ENCODE data around the gene CHRNA10.
A peak's percentile ranks its signal among the peaks of the same experiment; 100 is the strongest.
"Not testable (repeated sequence)": the region's sequence is repeated elsewhere in the genome, so short reads cannot be mapped to it uniquely, and the experiment has no call there.

Gene CHRNA10

GRCh38 chr11:3664032-3664630, 7.1 kb downstream of the CHRNA10 start:
- DNase-seq, result no peak

- DNase-seq, result no peak
Observed at GRCh38 chr11:3662856-3663255, 8.3 kb downstream of the CHRNA10 start.

DNA sequence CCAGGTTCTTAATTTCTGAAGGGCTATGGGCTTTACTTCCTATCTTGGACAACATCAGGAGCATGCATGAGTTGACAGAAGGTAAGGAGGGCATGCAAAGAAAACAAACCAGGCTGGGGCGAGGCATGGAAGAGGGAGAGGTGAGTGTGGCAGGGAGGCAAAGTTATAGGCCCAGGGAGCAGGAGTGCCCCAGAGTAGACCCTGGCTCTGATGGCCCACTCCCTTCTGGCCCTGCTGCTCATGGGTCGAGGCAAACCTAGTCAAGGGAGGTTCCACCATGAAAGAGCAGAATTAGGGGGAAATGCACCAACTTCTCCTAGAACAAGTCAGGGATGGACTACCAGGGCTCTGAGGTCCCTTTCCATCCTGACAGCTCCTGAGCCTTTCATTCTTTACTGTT, 10.2 kb downstream of the CHRNA10 start:
- no peak for DNase-seq

GRCh38 chr11:3659595-3660515, 11.3 kb downstream of the CHRNA10 start:
- no peak for DNase-seq

DNA sequence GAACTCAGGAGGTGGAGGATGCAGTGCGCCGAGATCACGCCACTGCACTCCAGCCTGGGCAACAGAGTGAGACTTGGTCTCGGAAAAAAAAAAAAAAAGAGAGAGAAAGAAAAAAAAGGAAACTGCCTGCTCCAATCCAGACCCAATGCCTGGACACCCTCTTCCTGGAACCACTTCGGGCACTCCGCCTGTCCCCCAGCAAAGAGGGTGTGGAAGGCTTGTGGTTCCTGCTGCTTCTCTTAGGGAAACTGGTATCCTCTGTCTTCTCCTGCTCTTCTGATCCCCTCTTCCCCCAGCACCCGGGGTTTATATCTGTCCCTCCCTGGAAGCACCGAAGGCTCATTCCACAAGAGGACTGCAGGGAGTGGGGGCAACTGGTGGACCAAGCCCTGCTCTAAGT, 12.9 kb downstream of the CHRNA10 start:
- no peak for DNase-seq

GRCh38 chr11:3657331-3657730, 13.9 kb downstream of the CHRNA10 start:
- not testable (repeated sequence) for DNase-seq

- no peak for DNase-seq
Observed at GRCh38 chr11:3655547-3655946, 15.6 kb downstream of the CHRNA10 start.

GRCh38 chr11:3652514-3652913, 18.7 kb downstream of the CHRNA10 start:
- not testable (repeated sequence) for DNase-seq

- DNase-seq, result not testable (repeated sequence)
Observed at GRCh38 chr11:3649374-3649773, 21.8 kb downstream of the CHRNA10 start.

DNA sequence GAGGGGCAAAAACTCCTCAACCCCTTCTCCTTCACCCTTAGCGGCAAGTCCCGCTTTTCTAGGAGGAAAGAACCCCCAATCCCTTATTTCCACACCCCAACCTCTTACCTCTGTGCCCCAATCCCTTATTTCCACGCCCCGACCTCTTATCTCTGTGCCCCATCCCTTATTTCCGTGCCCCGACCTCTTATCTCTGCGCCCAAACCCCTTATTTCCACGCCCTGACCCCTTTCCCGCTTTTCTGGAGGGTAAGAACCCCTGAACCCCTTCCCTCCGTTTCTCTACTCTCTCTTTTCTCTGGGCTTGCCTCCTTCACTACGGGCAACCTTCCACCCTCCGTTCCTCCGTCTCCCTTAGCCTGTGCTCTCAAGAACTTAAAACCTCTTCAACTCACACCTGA, 22.3 kb downstream of the CHRNA10 start:
- not testable (repeated sequence) for DNase-seq

- no peak for DNase-seq
Observed at GRCh38 chr11:3645552-3645951, 25.6 kb downstream of the CHRNA10 start.

GRCh38 chr11:3644817-3645235, 26.4 kb downstream of the CHRNA10 start, which contains the start of gene ART1:
ART1 (plus strand) TSS chr11:3645128; CDS start chr11:3659214, 14,086 bp downstream.
- peak; percentile 66 for DNase-seq

DNA sequence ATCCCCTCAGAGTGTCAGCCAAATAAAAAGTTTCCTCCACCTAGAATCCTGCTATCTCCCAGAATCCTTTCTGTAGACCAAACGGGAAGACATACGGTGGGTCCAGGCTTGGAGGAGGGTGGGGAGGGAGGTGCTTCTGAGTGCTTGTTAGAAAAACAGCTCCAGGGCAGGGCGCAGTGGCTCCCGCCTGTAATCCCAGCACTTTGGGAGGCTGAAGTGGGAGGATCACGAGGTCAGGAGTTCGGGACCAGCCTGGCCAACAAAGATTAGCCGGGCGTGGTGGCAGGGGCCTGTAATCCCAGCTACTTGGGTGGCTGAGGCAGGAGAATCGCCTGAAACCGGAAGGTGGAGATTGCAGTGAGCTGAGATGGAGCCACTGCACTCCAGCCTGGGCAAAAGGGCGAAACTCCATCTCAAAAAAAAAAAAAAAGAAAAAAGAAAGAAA, 28.1 kb downstream of the CHRNA10 start:
- DNase-seq, result peak; percentile 21

DNA sequence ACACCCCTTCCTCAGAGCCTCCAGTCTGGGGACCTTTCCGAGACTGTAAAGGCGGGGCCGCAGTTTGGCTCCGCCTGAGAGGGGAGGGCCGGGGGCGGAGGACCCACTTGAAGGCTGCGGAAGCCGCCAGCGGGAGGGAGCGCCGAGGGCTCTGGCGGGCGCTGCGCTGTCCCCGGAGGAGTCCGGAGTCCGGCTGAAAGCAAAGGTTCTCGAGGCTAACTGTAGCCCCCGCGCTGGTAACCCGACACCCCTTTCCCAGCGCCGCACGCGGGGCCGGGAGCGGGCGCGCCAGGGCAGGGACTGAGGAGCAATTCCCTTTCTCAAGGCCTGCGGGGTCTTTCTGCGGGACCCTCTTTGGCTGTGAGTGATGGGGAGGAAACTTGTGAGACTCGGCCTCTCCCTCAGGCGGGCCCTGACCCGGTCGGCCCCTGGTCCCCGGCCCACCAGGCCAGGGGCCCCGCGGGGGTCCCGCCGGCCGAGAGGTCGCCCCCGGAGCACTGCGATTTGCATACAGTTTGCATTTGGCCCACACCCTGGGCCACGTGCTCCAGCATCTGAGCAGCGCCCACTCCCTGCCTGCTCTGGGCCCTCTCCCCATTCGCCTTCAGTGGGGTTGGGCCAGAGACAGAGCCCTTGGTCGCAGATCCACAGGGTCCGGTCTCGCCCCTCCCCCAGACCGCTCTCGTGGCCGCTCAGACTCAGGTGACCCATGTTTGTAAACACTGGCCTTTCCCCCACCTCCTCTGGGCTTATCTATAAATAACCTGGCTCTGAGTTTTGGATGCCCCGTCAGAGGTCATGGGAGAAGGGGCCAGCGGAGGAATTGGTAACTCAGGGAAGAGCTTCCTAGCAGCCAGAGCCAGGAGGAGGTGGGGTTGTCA, 28.9 kb downstream of the CHRNA10 start:
- peak; percentile 60 for DNase-seq

GRCh38 chr11:3641701-3642070, 29.5 kb downstream of the CHRNA10 start, which contains the start of gene ART5:
ART5 (minus strand) TSS chr11:3641992; CDS start chr11:3641862, 130 bp downstream.
- DNase-seq, result no peak

DNA sequence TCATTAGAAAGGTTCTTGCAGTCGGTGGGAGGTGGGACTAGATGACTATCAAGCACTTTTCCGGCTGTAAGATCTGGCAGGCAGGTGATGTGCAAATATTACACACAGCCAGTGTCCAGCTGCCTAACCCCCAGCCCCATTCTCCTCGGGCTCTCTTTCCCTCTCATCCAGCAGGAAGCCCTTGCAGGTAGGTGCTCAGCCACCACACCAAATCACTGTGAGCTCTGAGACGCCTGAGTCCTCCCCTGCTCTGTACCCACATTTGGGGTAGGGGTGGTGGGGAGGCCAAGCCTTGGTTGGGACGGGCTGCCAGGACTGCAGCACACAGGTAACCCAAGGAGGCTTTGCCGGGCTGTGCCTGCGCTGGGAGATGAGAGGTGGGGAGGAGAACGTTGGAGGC, 30.0 kb downstream of the CHRNA10 start:
- no peak for DNase-seq

GRCh38 chr11:3639841-3640240, 31.3 kb downstream of the CHRNA10 start:
- DNase-seq, result no peak

- no peak for DNase-seq
Observed at GRCh38 chr11:3638513-3638912, 32.7 kb downstream of the CHRNA10 start.

DNA sequence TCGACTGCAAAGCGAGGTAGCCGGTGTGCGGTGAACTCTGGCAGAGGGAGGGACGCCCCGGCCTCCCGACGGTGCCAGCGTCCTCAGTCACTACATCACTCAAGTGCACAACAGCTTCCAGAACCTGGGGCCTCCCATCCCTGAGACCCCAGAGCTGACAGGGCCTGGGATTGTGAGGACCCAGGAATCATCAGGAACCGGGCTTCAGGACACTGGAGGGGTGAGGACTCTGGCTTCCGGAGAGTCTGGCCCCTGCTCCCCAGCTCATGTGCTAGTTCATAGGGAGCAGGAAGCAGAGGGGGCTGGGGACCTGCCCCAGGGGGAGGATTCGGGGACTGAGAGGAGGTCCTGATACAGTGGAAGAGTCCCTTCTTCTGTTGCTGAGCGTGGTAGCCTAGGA, 34.0 kb downstream of the CHRNA10 start:
- DNase-seq, result no peak

GRCh38 chr11:3635641-3636375, 35.4 kb downstream of the CHRNA10 start:
- no peak for DNase-seq

DNA sequence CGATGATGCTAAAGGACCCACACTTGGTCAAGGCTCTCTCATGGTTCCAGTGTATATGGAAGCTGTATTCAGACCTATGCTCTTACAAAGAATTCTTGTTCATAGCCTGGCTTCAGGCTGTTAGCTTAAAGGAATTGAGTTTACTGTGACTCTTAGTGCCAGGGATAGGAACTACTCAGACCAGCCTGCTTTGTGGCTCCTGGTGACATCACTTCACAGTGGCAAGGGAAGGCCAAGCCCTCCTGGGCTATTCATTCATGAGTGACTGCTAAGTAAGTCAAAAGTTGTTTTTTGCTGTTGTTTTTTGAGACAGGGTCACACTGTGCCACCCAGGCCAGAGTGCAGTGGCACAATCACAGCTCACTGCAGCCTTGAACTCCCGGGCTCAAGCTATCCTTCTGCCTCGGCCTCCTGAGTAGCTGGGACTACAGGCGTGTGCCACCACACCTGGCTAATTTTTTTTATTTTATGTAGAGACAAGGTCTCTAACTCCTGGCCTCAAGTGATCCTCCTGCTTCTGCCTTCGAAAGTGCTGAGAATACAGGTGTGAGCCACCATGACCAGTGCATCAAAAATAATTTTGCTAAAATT, 39.0 kb downstream of the CHRNA10 start:
- DNase-seq, result no peak

DNA sequence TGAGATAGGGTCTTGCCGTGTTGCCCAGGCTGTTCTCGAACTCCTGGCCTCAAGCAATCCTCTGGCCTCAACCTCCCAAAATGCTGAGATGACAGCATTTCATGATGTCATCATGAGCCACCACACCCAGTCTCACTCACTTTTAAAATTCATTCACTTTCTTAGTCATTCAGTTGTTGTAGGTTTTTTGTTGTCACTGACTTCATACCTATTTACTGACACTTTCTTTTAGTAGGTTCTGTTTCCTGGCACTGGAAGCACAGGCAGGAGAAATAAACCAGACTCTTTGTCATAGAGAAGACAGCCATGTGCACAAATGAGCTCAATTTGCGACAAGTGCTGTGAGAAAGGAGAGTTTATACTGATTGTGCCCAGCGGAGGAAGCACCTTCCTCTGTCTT, 39.9 kb downstream of the CHRNA10 start:
- no peak for DNase-seq
